ENCODE results near the gene SHBG.

SHBG gene

GRCh38 chr17:7644775-7645174 lies 14.8 kb downstream of the SHBG start:
- Histone ChIP-seq H3K4me3 (ENCODE audit: low read depth, low read length, poor library complexity, severe bottlenecking) (no peak overlapping the region), H3K9me3 (ENCODE audit: low read length) (no peaks in the 10 kb centered on the region), H3K27ac (ENCODE audit: low read depth, low read length, poor library complexity, severe bottlenecking) (no peak overlapping the region), H4K20me1 (ENCODE audit: insufficient read depth, low read length) (no peaks in the 10 kb centered on the region), H2AFZ (ENCODE audit: low read length) (no peak overlapping the region), H3F3A (ENCODE audit: insufficient read depth, low read length) (no peaks in the 10 kb centered on the region), H3K27me3 (ENCODE audit: insufficient read depth, low read length) (no peaks in the 10 kb centered on the region), H3K9ac (ENCODE audit: low read length) (no peak overlapping the region), H3K4me1 (ENCODE audit: insufficient read depth, low read length, severe bottlenecking) (no peaks in the 10 kb centered on the region), H3K4me2 (ENCODE audit: low read length) (no peak overlapping the region), H3K9me2 (ENCODE audit: low read depth, low read length) (no peaks in the 10 kb centered on the region), H3K79me2 (ENCODE audit: insufficient read depth, low read length) (no peaks in the 10 kb centered on the region), H3K36me3 (ENCODE audit: insufficient read depth, low read length) (no peaks in the 10 kb centered on the region)
- TF ChIP-seq EZH2 (IDR thresholded peaks at IDR 0.05; ENCODE audit: borderline replicate concordance, low read length), result no peak
- TF ChIP-seq CTCF (IDR thresholded peaks at IDR 0.05; ENCODE audit: low read length), result no peak

- Histone ChIP-seq H3K4me2 (ENCODE audit: low read length) (no peak overlapping the region), H3K79me2 (ENCODE audit: insufficient read depth, low read length) (no peaks in the 10 kb centered on the region), H3K27me3 (ENCODE audit: insufficient read depth, low read length) (no peaks in the 10 kb centered on the region), H4K20me1 (ENCODE audit: insufficient read depth, low read length) (no peaks in the 10 kb centered on the region), H3K9me3 (ENCODE audit: low read length) (no peaks in the 10 kb centered on the region), H3K9ac (ENCODE audit: low read length) (no peak overlapping the region), H2AFZ (ENCODE audit: low read length) (no peak overlapping the region), H3K9me2 (ENCODE audit: low read depth, low read length) (no peaks in the 10 kb centered on the region), H3K27ac (ENCODE audit: low read depth, low read length, poor library complexity, severe bottlenecking) (no peak overlapping the region), H3K4me1 (ENCODE audit: insufficient read depth, low read length, severe bottlenecking) (peaks cover 16% of the 10 kb centered on the region), H3K36me3 (ENCODE audit: insufficient read depth, low read length) (no peaks in the 10 kb centered on the region), H3F3A (ENCODE audit: insufficient read depth, low read length) (no peaks in the 10 kb centered on the region), H3K4me3 (ENCODE audit: low read depth, low read length, poor library complexity, severe bottlenecking) (no peak overlapping the region)
- no peak for TF ChIP-seq CTCF (IDR thresholded peaks at IDR 0.05; ENCODE audit: low read length)
- no peak for TF ChIP-seq EZH2 (IDR thresholded peaks at IDR 0.05; ENCODE audit: borderline replicate concordance, low read length)
These were observed 16.5 kb downstream of the SHBG start for GRCh38 chr17:7646457-7646856.

- Histone ChIP-seq H3K36me3 (ENCODE audit: insufficient read depth, low read length) (no peaks in the 10 kb centered on the region), H3K4me3 (ENCODE audit: low read depth, low read length, poor library complexity, severe bottlenecking) (no peak overlapping the region), H3K9me3 (ENCODE audit: low read length) (no peaks in the 10 kb centered on the region), H4K20me1 (ENCODE audit: insufficient read depth, low read length) (no peaks in the 10 kb centered on the region), H3K4me2 (ENCODE audit: low read length) (no peak overlapping the region), H3K27ac (ENCODE audit: low read depth, low read length, poor library complexity, severe bottlenecking) (no peak overlapping the region), H3K27me3 (ENCODE audit: insufficient read depth, low read length) (peaks cover 3% of the 10 kb centered on the region; the same call in 1 of the 2 replicates), H3K4me1 (ENCODE audit: insufficient read depth, low read length, severe bottlenecking) (peaks cover 17% of the 10 kb centered on the region), H3K9ac (ENCODE audit: low read length) (no peak overlapping the region), H3K79me2 (ENCODE audit: insufficient read depth, low read length) (no peaks in the 10 kb centered on the region), H3F3A (ENCODE audit: insufficient read depth, low read length) (no peaks in the 10 kb centered on the region), H2AFZ (ENCODE audit: low read length) (no peak overlapping the region), H3K9me2 (ENCODE audit: low read depth, low read length) (no peaks in the 10 kb centered on the region)
- TF ChIP-seq EZH2 (IDR thresholded peaks at IDR 0.05; ENCODE audit: borderline replicate concordance, low read length) (no peak), CTCF (IDR thresholded peaks at IDR 0.05; ENCODE audit: low read length) (no peak)
These were observed 17.1 kb downstream of the SHBG start for GRCh38 chr17:7647018-7647417.
